CD4-positive, alpha-beta T cell (primary cell): ENCODE data around the gene CENPT. TPM values are rescaled to one million over a fixed set of nuclear protein-coding genes. Genes with fewer than 3 reads are reported as not detected.

Source experiments
- ATAC-seq: fragments of 200-7000 bp; cut with Tn5 transposase; one replicate; pipeline ENCODE4 v1.10.0; 2022; ENCODE audit warnings: mild to moderate bottlenecking; ENCODE audit not compliant: poor library complexity
- CTCF ChIA-PET: fragments of 350-600 bp; sonication (Branson Sonifier 250); formaldehyde crosslinking; loops from one replicate; lab custom pipeline; 2021; ENCODE audit warnings: antibody characterized with exemption, inconsistent platforms; lab: Charles Lee
- POLR2A ChIA-PET: fragments of 350-600 bp; sonication (Branson Sonifier 250); formaldehyde crosslinking; loops from one replicate; lab custom pipeline; 2021; ENCODE audit warnings: antibody characterized with exemption, inconsistent platforms; lab: Charles Lee
- DNase-seq, 14 experiments: peaks; one replicate each; pipeline ENCODE4 v3.0.0-alpha.2; 2013 to 2020; ENCODE audit warnings: mixed read lengths in 2 of 14
- H3K27ac ChIP-seq, 2 donors: one replicate each; pipeline versions ENCODE4 v1.5.1 to v1.7.0; 2013; ENCODE audit warnings: low read length in 2 of 2, low read depth in 1 of 2, mild to moderate bottlenecking in 1 of 2
- H3K27me3 ChIP-seq, 2 experiments: 1 replicate in 1 of 2; 2 replicates in 1 of 2; pipeline versions ENCODE4 v1.6.1 to v1.7.0; 2013; ENCODE audit warnings: low read length in 2 of 2, control low read depth in 1 of 2, mild to moderate bottlenecking in 1 of 2, moderate library complexity in 1 of 2; ENCODE audit not compliant: insufficient read depth in 2 of 2, control insufficient read depth in 1 of 2
- H3K36me3 ChIP-seq: one replicate; pipeline ENCODE4 v1.6.1; 2013; ENCODE audit warnings: low read length, control low read depth; ENCODE audit not compliant: insufficient read depth
- H3K4me1 ChIP-seq: one replicate; pipeline ENCODE4 v1.6.1; 2013; ENCODE audit warnings: low read length, control low read depth; ENCODE audit not compliant: insufficient read depth
- H3K4me3 ChIP-seq: one replicate; pipeline ENCODE4 v1.5.1; 2013; ENCODE audit warnings: mild to moderate bottlenecking, low read length, moderate library complexity
- H3K9me3 ChIP-seq, 2 experiments: 1 replicate in 1 of 2; 2 replicates in 1 of 2; pipeline versions ENCODE4 v1.6.1 to v1.7.0; 2013; ENCODE audit warnings: low read length in 2 of 2, mild to moderate bottlenecking in 2 of 2, control low read depth in 1 of 2, moderate library complexity in 1 of 2; ENCODE audit not compliant: control insufficient read depth in 1 of 2, insufficient read depth in 1 of 2
- H3K27ac Mint-ChIP-seq: one replicate; pipeline ENCODE4 v1.8.0; 2020; ENCODE audit warnings: mixed read lengths
- H3K27me3 Mint-ChIP-seq: one replicate; pipeline ENCODE4 v1.8.0; 2021; ENCODE audit warnings: mixed read lengths
- H3K36me3 Mint-ChIP-seq: one replicate; pipeline ENCODE4 v1.8.0; 2021; ENCODE audit warnings: low read depth, mixed read lengths
- H3K4me1 Mint-ChIP-seq: one replicate; pipeline ENCODE4 v1.8.0; 2021; ENCODE audit warnings: low read depth, mixed read lengths
- H3K4me3 Mint-ChIP-seq: one replicate; pipeline ENCODE4 v1.8.0; 2020; ENCODE audit warnings: mild to moderate bottlenecking, mixed read lengths
- H3K9me3 Mint-ChIP-seq: one replicate; pipeline ENCODE4 v1.8.0; 2020; ENCODE audit warnings: mixed read lengths
- intact Hi-C, 2 experiments: fragments of 100-400 bp; cut with DNase I in 1 of 2; cut with micrococcal nuclease in 1 of 2; formaldehyde crosslinking; loops; one replicate each; pipeline versions ENCODE4 v1.15.1 to v1.9.0; 2023 to 2025; cut with DNase I, micrococcal nuclease
- total RNA-seq, 174 experiments: library from RNA in 2 of 174; stranded (reverse) in 2 of 174; gene quantifications; one replicate each; pipeline ENCODE4 v1.2.3 and lab custom pipeline; 2021 to 2026
- TF ChIP-seq, protein P1 (sequence below): fragments of 200-600 bp; IDR thresholded peaks from one replicate; pipeline ENCODE4 v1.8.0; 2022; ENCODE audit warnings: antibody characterized with exemption, mild to moderate bottlenecking

The CENPT gene
- total RNA-seq, 2 experiments from 2014 or later = 77.5 to 84.1 TPM

DNA sequence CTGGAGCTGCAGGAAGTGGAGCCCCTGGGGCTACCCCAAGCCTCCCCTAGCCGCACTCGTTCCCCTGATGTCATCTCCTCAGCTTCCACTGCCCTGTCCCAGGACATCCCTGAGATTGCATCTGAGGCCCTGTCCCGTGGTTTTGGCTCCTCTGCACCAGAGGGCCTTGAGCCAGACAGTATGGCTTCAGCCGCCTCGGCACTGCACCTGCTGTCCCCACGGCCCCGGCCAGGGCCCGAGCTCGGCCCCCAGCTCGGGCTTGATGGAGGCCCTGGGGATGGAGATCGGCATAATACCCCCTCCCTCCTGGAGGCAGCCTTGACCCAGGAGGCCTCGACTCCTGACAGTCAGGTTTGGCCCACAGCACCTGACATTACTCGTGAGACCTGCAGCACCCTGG lies 33.1 kb upstream of the CENPT start:
- ChIA-PET POLR2A (no interaction called here), CTCF (no interaction called here)
- Histone ChIP-seq H3K4me1 (peaks cover 11% of the 10 kb centered on the region), H3K36me3 (peaks cover 99% of the 10 kb centered on the region), H3K9me3 (no peaks in the 10 kb centered on the region), H3K27me3 (no peaks in the 10 kb centered on the region), H3K4me3 (no peak overlapping the region), H3K27ac (no peak overlapping the region)
- H3K9me3 Mint-ChIP-seq = no peaks in the 10 kb centered on the region
- no peaks in the 10 kb centered on the region for H3K27me3 Mint-ChIP-seq
- DNase-seq = no peak
- ATAC-seq = no peak
- peaks cover 5% of the 10 kb centered on the region for H3K4me1 Mint-ChIP-seq
- no peak overlapping the region for H3K4me3 Mint-ChIP-seq
- intact Hi-C loops = loop anchor here in 1 of 2 experiments (5.0 kb wide), 1 partner anchor 347 kb away; no protein-coding TSS in a partner anchor
- TF ChIP-seq, protein P1, sequence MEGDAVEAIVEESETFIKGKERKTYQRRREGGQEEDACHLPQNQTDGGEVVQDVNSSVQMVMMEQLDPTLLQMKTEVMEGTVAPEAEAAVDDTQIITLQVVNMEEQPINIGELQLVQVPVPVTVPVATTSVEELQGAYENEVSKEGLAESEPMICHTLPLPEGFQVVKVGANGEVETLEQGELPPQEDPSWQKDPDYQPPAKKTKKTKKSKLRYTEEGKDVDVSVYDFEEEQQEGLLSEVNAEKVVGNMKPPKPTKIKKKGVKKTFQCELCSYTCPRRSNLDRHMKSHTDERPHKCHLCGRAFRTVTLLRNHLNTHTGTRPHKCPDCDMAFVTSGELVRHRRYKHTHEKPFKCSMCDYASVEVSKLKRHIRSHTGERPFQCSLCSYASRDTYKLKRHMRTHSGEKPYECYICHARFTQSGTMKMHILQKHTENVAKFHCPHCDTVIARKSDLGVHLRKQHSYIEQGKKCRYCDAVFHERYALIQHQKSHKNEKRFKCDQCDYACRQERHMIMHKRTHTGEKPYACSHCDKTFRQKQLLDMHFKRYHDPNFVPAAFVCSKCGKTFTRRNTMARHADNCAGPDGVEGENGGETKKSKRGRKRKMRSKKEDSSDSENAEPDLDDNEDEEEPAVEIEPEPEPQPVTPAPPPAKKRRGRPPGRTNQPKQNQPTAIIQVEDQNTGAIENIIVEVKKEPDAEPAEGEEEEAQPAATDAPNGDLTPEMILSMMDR = no peak
- H3K27ac Mint-ChIP-seq = no peak overlapping the region
- H3K36me3 Mint-ChIP-seq = peaks cover 99% of the 10 kb centered on the region

DNA sequence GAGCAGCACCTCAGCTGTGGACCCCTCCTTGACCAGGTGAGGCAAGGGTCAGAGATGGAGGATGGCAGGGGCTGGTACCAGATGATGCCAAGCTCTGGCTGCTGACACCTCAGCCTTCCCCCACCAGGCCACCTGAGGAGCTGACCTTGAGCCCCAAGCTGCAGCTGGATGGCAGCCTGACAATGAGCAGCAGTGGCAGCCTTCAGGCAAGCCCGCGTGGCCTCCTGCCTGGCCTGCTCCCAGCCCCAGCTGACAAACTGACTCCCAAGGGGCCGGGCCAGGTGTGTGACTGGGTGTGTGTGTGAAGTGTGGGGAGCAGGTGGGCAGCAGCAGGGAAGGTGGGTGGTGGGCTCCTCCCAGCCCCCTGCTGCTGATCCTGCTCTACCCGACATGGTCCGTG lies 32.4 kb upstream of the CENPT start:
- H3K36me3 ChIP-seq = peaks cover 94% of the 10 kb centered on the region
- CTCF ChIA-PET = no interaction called here
- no peaks in the 10 kb centered on the region for H3K9me3 ChIP-seq
- ATAC-seq = no peak
- TF ChIP-seq, protein P1 = no peak
- Mint-ChIP-seq H3K9me3 (no peaks in the 10 kb centered on the region), H3K27ac (no peak overlapping the region), H3K4me3 (no peak overlapping the region), H3K36me3 (peaks cover 100% of the 10 kb centered on the region), H3K4me1 (peaks cover 12% of the 10 kb centered on the region), H3K27me3 (no peaks in the 10 kb centered on the region)
- DNase-seq = no peak
- H3K4me1 ChIP-seq = peaks cover 17% of the 10 kb centered on the region
- POLR2A ChIA-PET = interaction anchor here (0.5 kb wide), 1 partner anchor 56 kb away, joined by 3 read pairs; no protein-coding TSS in a partner anchor
- no peak overlapping the region for H3K4me3 ChIP-seq
- no peaks in the 10 kb centered on the region for H3K27me3 ChIP-seq
- intact Hi-C loops = loop anchor here in 1 of 2 experiments (5.0 kb wide), 1 partner anchor 347 kb away; no protein-coding TSS in a partner anchor
- H3K27ac ChIP-seq = no peak overlapping the region

GRCh38 chr16:67879462-67879861 lies 32.0 kb upstream of the CENPT start:
- H3K27ac Mint-ChIP-seq = no peak overlapping the region
- Histone ChIP-seq H3K27ac (no peak overlapping the region), H3K9me3 (no peaks in the 10 kb centered on the region), H3K36me3 (peaks cover 89% of the 10 kb centered on the region), H3K4me3 (no peak overlapping the region), H3K4me1 (peaks cover 22% of the 10 kb centered on the region), H3K27me3 (no peaks in the 10 kb centered on the region)
- H3K9me3 Mint-ChIP-seq = no peaks in the 10 kb centered on the region
- H3K36me3 Mint-ChIP-seq = peaks cover 97% of the 10 kb centered on the region
- no peak overlapping the region for H3K4me3 Mint-ChIP-seq
- CTCF ChIA-PET = no interaction called here
- DNase-seq = no peak
- intact Hi-C loops = no loop called here
- peaks cover 15% of the 10 kb centered on the region for H3K4me1 Mint-ChIP-seq
- no peaks in the 10 kb centered on the region for H3K27me3 Mint-ChIP-seq
- POLR2A ChIA-PET = interaction anchor here (0.5 to 1.0 kb wide), 2 partner anchors 35 to 57 kb away, joined by 3 read pairs; no protein-coding TSS in a partner anchor
- TF ChIP-seq, protein P1 = no peak
- no peak for ATAC-seq
